Measurements from ENCODE around the gene CAPN6.

Gene CAPN6

DNA sequence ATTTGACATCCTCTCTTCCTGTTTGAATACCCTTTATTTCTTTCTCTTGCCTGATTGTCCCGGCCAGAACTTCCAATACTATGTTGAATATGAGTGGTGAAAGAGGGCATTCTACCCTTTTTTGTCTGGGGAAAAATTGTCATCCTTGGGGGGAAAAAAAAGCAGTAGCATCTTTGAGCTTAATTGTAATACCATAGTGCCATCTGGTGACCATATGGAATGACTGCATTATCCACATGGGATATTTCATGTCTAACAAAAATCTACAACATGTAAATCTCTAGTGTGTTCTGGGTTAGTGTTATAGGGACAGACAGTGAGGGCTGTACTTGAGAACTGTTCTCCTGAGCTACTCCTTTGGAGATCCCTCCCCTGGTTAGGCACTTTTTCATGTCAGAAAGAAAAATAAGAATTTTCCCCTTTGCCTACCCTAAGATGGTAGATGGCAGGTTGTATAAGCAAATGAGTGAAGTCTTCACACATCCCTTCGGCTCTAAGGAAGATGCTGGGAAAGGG is 26.0 kb downstream of the CAPN6 start:
- DNase-seq (ENCODE audit: low read depth, low spot score) = peak; percentile 14
- TF ChIP-seq, protein P1, sequence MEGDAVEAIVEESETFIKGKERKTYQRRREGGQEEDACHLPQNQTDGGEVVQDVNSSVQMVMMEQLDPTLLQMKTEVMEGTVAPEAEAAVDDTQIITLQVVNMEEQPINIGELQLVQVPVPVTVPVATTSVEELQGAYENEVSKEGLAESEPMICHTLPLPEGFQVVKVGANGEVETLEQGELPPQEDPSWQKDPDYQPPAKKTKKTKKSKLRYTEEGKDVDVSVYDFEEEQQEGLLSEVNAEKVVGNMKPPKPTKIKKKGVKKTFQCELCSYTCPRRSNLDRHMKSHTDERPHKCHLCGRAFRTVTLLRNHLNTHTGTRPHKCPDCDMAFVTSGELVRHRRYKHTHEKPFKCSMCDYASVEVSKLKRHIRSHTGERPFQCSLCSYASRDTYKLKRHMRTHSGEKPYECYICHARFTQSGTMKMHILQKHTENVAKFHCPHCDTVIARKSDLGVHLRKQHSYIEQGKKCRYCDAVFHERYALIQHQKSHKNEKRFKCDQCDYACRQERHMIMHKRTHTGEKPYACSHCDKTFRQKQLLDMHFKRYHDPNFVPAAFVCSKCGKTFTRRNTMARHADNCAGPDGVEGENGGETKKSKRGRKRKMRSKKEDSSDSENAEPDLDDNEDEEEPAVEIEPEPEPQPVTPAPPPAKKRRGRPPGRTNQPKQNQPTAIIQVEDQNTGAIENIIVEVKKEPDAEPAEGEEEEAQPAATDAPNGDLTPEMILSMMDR (IDR thresholded peaks at IDR 0.05; ENCODE audit: low read depth, low read length) = peak; percentile 51
- H3K4me3 ChIP-seq (ENCODE audit: low read depth, low read length) = no peak overlapping the region
- in situ Hi-C loops (cut with HindIII; ENCODE audit: low sequenced_read_pairs) = no loop called here

- DNase-seq (ENCODE audit: low read depth, low spot score) = no peak
- H3K4me3 ChIP-seq (ENCODE audit: low read depth, low read length) = no peak overlapping the region
- in situ Hi-C loops (cut with HindIII; ENCODE audit: low sequenced_read_pairs) = no loop called here
- TF ChIP-seq, protein P1 (IDR thresholded peaks at IDR 0.05; ENCODE audit: low read depth, low read length) = no peak
These were observed 53.9 kb downstream of the CAPN6 start for GRCh38 chrX:111216293-111216801.

GRCh38 chrX:111207851-111208250 is 62.4 kb downstream of the CAPN6 start:
- in situ Hi-C loops (cut with HindIII; ENCODE audit: low sequenced_read_pairs) = no loop called here

GRCh38 chrX:111200327-111200726 is 70.0 kb downstream of the CAPN6 start:
- no peak for DNase-seq (ENCODE audit: low read depth, low spot score)
- TF ChIP-seq, protein P1 (IDR thresholded peaks at IDR 0.05; ENCODE audit: low read depth, low read length) = no peak
- in situ Hi-C loops (cut with HindIII; ENCODE audit: low sequenced_read_pairs) = no loop called here
- H3K4me3 ChIP-seq (ENCODE audit: low read depth, low read length) = no peak overlapping the region

More at GRCh38 chrX:111207851-111208250, 62.4 kb downstream of the CAPN6 start:
- TF ChIP-seq, protein P1 (IDR thresholded peaks at IDR 0.05; ENCODE audit: low read depth, low read length) = no peak
- no peak overlapping the region for H3K4me3 ChIP-seq (ENCODE audit: low read depth, low read length)
- DNase-seq (ENCODE audit: low read depth, low spot score) = no peak

DNA sequence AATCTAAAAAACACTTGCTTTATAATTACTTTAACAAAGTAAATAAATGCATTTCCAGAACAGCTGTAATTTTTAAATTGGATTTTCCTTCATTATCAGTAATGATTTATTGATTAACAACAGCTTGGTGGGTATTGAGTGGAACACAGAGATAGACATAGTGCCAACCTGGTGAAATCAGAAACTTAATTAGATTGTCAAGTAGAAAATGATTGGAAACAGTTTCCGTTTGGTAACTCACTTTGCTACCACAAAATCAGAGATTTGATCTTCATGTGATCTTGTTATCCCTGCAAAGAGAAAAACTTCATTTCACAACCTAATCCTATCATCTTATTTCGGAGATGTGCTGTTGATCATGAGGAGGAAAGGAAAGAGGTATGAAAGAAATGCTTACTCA is 70.8 kb downstream of the CAPN6 start:
- no peak overlapping the region for H3K4me3 ChIP-seq (ENCODE audit: low read depth, low read length)
- in situ Hi-C loops (cut with HindIII; ENCODE audit: low sequenced_read_pairs) = no loop called here
- DNase-seq (ENCODE audit: low read depth, low spot score) = no peak
- TF ChIP-seq, protein P1 (IDR thresholded peaks at IDR 0.05; ENCODE audit: low read depth, low read length) = no peak
